IMR-90 (cell line): ENCODE measurements around the gene PRPS2. TPM values are rescaled to one million over a fixed set of nuclear protein-coding genes. Genes with fewer than 3 reads are reported as not detected.

Experiments used
- ATAC-seq: fragments of 200-7000 bp; cut with Tn5 transposase; 2 replicates; pipeline ENCODE4 v1.9.1; 2020; ENCODE audit warnings: low read depth, mild to moderate bottlenecking, moderate library complexity
- BruUV-seq: library from RNA; stranded (reverse); fragments of 400-500 nt; replicated peaks from 2 replicates; lab custom pipeline; 2021; lab: Mats Ljungman, UMichigan
- CTCF ChIA-PET: fragments of 300-600 bp; formaldehyde crosslinking; extraction: SDS; loops from one replicate; lab custom pipeline; 2021; ENCODE audit warnings: antibody characterized with exemption; lab: Yijun Ruan, JAX
- POLR2A ChIA-PET: fragments of 300-600 bp; sonication (Branson Sonifier 250); formaldehyde crosslinking; loops from one replicate; lab custom pipeline; 2022; ENCODE audit warnings: antibody characterized with exemption; ENCODE audit not compliant: unreplicated experiment; lab: Charles Lee
- DNase-seq: peaks from one replicate; pipeline ENCODE4 v3.0.0; 2013
- H2AFZ ChIP-seq: replicated peaks from 2 replicates; pipeline ENCODE3; 2013; ENCODE audit warnings: low read length, mild to moderate bottlenecking; ENCODE audit not compliant: poor library complexity
- H2AK5ac ChIP-seq: 2 replicates; pipeline ENCODE4 v1.6.1; 2013; ENCODE audit warnings: low read depth, low read length, inconsistent platforms
- H2AK9ac ChIP-seq: replicated peaks from 2 replicates; pipeline ENCODE3; 2013; ENCODE audit warnings: mild to moderate bottlenecking, low read depth, low read length, moderate library complexity; ENCODE audit not compliant: poor library complexity
- H2BK120ac ChIP-seq: 2 replicates; pipeline ENCODE4 v1.6.1; 2013; ENCODE audit warnings: low read depth, low read length, inconsistent platforms
- H2BK15ac ChIP-seq: 3 replicates; pipeline ENCODE4 v1.6.1; 2013; ENCODE audit warnings: low read depth, low read length, inconsistent platforms
- H2BK20ac ChIP-seq: 2 replicates; pipeline ENCODE4 v1.6.1; 2013; ENCODE audit warnings: low read depth, mild to moderate bottlenecking, inconsistent platforms, low read length, moderate library complexity
- H2BK5ac ChIP-seq: 2 replicates; pipeline ENCODE4 v1.6.1; 2013; ENCODE audit warnings: mild to moderate bottlenecking, low read depth, low read length, inconsistent platforms; ENCODE audit not compliant: poor library complexity, severe bottlenecking
- H3K14ac ChIP-seq: replicated peaks from 2 replicates; pipeline ENCODE4 v1.6.1; 2013; ENCODE audit warnings: low read depth, low read length, inconsistent platforms
- H3K18ac ChIP-seq: 2 replicates; pipeline ENCODE4 v1.6.1; 2013; ENCODE audit warnings: low read depth, low read length, control low read depth
- H3K23ac ChIP-seq: 2 replicates; pipeline ENCODE4 v1.6.1; 2013; ENCODE audit warnings: low read depth, low read length, inconsistent platforms
- H3K27ac ChIP-seq: 2 replicates; pipeline ENCODE4 v1.5.1; 2013; ENCODE audit warnings: mild to moderate bottlenecking, control low read depth, low read length; ENCODE audit not compliant: insufficient read depth
- H3K27me3 ChIP-seq: 2 replicates; pipeline ENCODE4 v1.6.1; 2013; ENCODE audit warnings: low read length; ENCODE audit not compliant: control insufficient read depth, insufficient read depth
- H3K36me3 ChIP-seq: 2 replicates; pipeline ENCODE4 v1.6.1; 2013; ENCODE audit warnings: low read length, mixed read lengths; ENCODE audit not compliant: control insufficient read depth, insufficient read depth
- H3K4ac ChIP-seq: 2 replicates; pipeline ENCODE4 v1.6.1; 2013; ENCODE audit warnings: low read depth, low read length, inconsistent platforms
- H3K4me1 ChIP-seq: 2 replicates; pipeline ENCODE4 v1.6.1; 2013; ENCODE audit warnings: low read length, mixed read lengths; ENCODE audit not compliant: control insufficient read depth, insufficient read depth
- H3K4me2 ChIP-seq: 2 replicates; pipeline ENCODE4 v1.6.1; 2013; ENCODE audit warnings: low read depth, mild to moderate bottlenecking, control low read depth, low read length, moderate library complexity
- H3K4me3 ChIP-seq: 2 replicates; pipeline ENCODE4 v1.5.1; 2013; ENCODE audit warnings: low read depth, mild to moderate bottlenecking, control low read depth, low read length, moderate library complexity; ENCODE audit not compliant: insufficient read depth
- H3K56ac ChIP-seq: 2 replicates; pipeline ENCODE4 v1.6.1; 2013; ENCODE audit warnings: low read length, inconsistent platforms; ENCODE audit not compliant: insufficient read depth; ENCODE audit errors: extremely low read depth
- H3K79me1 ChIP-seq, 2 experiments: 2 replicates each; pipeline ENCODE4 v1.6.1; 2013; ENCODE audit warnings: low read length in 2 of 2, inconsistent platforms in 1 of 2, low read depth in 1 of 2
- H3K9ac ChIP-seq: 2 replicates; pipeline ENCODE4 v1.6.1; 2013; ENCODE audit warnings: low read depth, low read length, control low read depth
- H3K9me1 ChIP-seq: 2 replicates; pipeline ENCODE4 v1.6.1; 2013; ENCODE audit warnings: low read length, inconsistent platforms; ENCODE audit not compliant: insufficient read depth
- H3K9me3 ChIP-seq: 2 replicates; pipeline ENCODE4 v1.6.1; 2013; ENCODE audit warnings: low read length; ENCODE audit not compliant: control insufficient read depth, insufficient read depth
- H4K20me1 ChIP-seq: 2 replicates; pipeline ENCODE4 v1.6.1; 2013; ENCODE audit warnings: low read length, inconsistent platforms; ENCODE audit not compliant: insufficient read depth
- H4K5ac ChIP-seq: 2 replicates; pipeline ENCODE4 v1.6.1; 2013; ENCODE audit warnings: mild to moderate bottlenecking, low read depth, low read length, control low read depth
- H4K8ac ChIP-seq, 2 experiments: 2 replicates each; pipeline ENCODE4 v1.6.1; 2013; ENCODE audit warnings: low read depth in 2 of 2, low read length in 2 of 2, control low read depth in 1 of 2, inconsistent platforms in 1 of 2
- H4K91ac ChIP-seq: 2 replicates; pipeline ENCODE4 v1.6.1; 2013; ENCODE audit warnings: low read depth, low read length, inconsistent platforms; ENCODE audit not compliant: insufficient read depth
- CEBPB ChIP-seq: IDR thresholded peaks from 2 replicates; pipeline ENCODE4 v1.6.1; 2012; ENCODE audit warnings: low read depth, low read length, improper control_type of control experiment
- FOS ChIP-seq: fragments of 150-350 bp; IDR thresholded peaks from 2 replicates; pipeline ENCODE4 v1.6.1; 2016; ENCODE audit warnings: low read depth, low read length
- MAFK ChIP-seq: IDR thresholded peaks from 2 replicates; pipeline ENCODE4 v1.6.1; 2012; ENCODE audit warnings: low read depth, low read length, improper control_type of control experiment
- MAZ ChIP-seq: IDR thresholded peaks from 2 replicates; pipeline ENCODE4 v1.6.1; 2012; ENCODE audit warnings: low read depth, mild to moderate bottlenecking, low read length, improper control_type of control experiment, moderate library complexity, borderline replicate concordance
- MXI1 ChIP-seq: IDR thresholded peaks from 2 replicates; pipeline ENCODE4 v1.6.1; 2012; ENCODE audit warnings: low read depth, mild to moderate bottlenecking, low read length, moderate library complexity, borderline replicate concordance
- NFE2L2 ChIP-seq: fragments of 150-350 bp; IDR thresholded peaks from 2 replicates; pipeline ENCODE4 v1.6.1; 2016; ENCODE audit warnings: low read depth, mild to moderate bottlenecking, low read length
- RAD21 ChIP-seq: IDR thresholded peaks from 2 replicates; pipeline ENCODE4 v1.6.1; 2012; ENCODE audit warnings: low read length, improper control_type of control experiment
- RCOR1 ChIP-seq: IDR thresholded peaks from 2 replicates; pipeline ENCODE4 v1.6.1; 2012; ENCODE audit warnings: mild to moderate bottlenecking, low read length, improper control_type of control experiment; ENCODE audit not compliant: insufficient replicate concordance
- RFX5 ChIP-seq: IDR thresholded peaks from 2 replicates; pipeline ENCODE4 v1.8.0; 2012; ENCODE audit warnings: low read depth, mild to moderate bottlenecking, low read length, moderate library complexity
- SMC3 ChIP-seq: fragments of 150-350 bp; IDR thresholded peaks from 2 replicates; pipeline ENCODE4 v1.6.1; 2016; ENCODE audit warnings: low read depth, mild to moderate bottlenecking, antibody characterized with exemption, low read length, moderate library complexity
- WGBS, 2 experiments: methylation state at CpG; one replicate each; pipeline versions ENCODE4 v1.1.5 to v1.1.7; 2013; ENCODE audit warnings: missing lambda C conversion rate in 2 of 2; ENCODE audit not compliant: insufficient read length in 1 of 2; ENCODE audit errors: extremely low coverage in 2 of 2; 5-methylcytosine and 5-hydroxymethylcytosine counted together
- dilution Hi-C: fragments of 300-500 bp; cut with HindIII; formaldehyde crosslinking; loops from one replicate; pipeline ENCODE4 v1.14.3; 2018; ENCODE audit warnings: low sequenced_read_pairs; ENCODE audit not compliant: unreplicated experiment
- in situ Hi-C: fragments of 300-500 bp; cut with MboI; formaldehyde crosslinking; loops from 3 replicates; pipeline ENCODE4 v1.14.3; 2019; ENCODE audit warnings: low sequenced_read_pairs, inconsistent platforms, mixed read lengths
- intact Hi-C: fragments of 100-400 bp; cut with micrococcal nuclease; formaldehyde crosslinking; loops from 2 replicates; pipeline ENCODE4 v1.10.0; 2022
- polyA plus RNA-seq, 3 experiments: library from polyadenylated mRNA; depleted of rRNA; stranded (reverse); fragments of >200 nt; gene quantifications; 2 replicates each; pipeline ENCODE4 v1.2.3, GENCODE V29; 2012; ENCODE audit warnings: low replicate concordance in 1 of 3
- total RNA-seq: library from RNA; depleted of rRNA; stranded (reverse); fragments of >200 nt; gene quantifications from 2 replicates; pipeline ENCODE4 v1.2.3, GENCODE V29; 2012
- TF ChIP-seq, protein P1 (sequence below): conservative IDR thresholded peaks from 2 replicates; pipeline ENCODE4 v1.5.1; 2012; ENCODE audit warnings: mild to moderate bottlenecking, low read depth, low read length, improper control_type of control experiment
- TF ChIP-seq, protein P2 (sequence below): fragments of 150-350 bp; IDR thresholded peaks from 2 replicates; pipeline ENCODE4 v1.6.1; 2017; ENCODE audit warnings: mild to moderate bottlenecking, antibody characterized with exemption, low read length, low read depth

Gene PRPS2
- total and polyA plus RNA-seq, 2 of the 4 experiments (the other 2 are of a cell fraction) = 20.4 to 48.0 TPM

DNA sequence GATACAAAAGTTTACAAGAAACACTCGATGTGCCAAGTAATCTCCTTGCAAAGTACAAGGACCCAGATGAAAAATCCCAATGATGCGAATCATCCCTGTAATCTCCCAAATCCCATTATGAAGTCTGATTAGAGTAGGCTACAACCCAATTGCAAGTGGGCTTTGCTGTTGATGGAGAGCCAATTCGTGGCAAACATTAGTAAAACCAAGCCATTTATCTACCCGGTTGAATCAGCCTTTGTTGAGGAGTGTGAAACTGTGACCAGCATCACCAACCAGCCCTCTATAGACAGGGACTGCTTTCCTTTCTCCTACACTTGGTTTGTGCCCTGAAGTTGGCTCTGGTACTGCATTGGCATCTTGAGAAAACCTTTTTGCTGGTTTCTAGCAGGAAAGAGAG, 1.2 kb upstream of the PRPS2 start:
- H4K91ac ChIP-seq = no peak overlapping the region
- no TSS peak for BruUV-seq
- no peak overlapping the region for H2AK5ac ChIP-seq
- H3K4me2 ChIP-seq = no peak overlapping the region
- H2BK5ac ChIP-seq = no peak overlapping the region
- H3K9me3 ChIP-seq = peaks cover 5% of the 10 kb centered on the region
- no peak overlapping the region for H3K14ac ChIP-seq
- no peak overlapping the region for H2BK20ac ChIP-seq
- peaks cover 3 to 10% of the 10 kb centered on the region in 2 experiments; a peak in 1 of 4 replicates for H3K79me1 ChIP-seq
- no peak overlapping the region for H3K18ac ChIP-seq
- no peak overlapping the region for H3K4me3 ChIP-seq
- H3K36me3 ChIP-seq = no peaks in the 10 kb centered on the region
- TF ChIP-seq MAFK = no peak
- TF ChIP-seq RAD21 = no peak
- no peak for TF ChIP-seq SMC3
- TF ChIP-seq FOS = no peak
- TF ChIP-seq, protein P1, sequence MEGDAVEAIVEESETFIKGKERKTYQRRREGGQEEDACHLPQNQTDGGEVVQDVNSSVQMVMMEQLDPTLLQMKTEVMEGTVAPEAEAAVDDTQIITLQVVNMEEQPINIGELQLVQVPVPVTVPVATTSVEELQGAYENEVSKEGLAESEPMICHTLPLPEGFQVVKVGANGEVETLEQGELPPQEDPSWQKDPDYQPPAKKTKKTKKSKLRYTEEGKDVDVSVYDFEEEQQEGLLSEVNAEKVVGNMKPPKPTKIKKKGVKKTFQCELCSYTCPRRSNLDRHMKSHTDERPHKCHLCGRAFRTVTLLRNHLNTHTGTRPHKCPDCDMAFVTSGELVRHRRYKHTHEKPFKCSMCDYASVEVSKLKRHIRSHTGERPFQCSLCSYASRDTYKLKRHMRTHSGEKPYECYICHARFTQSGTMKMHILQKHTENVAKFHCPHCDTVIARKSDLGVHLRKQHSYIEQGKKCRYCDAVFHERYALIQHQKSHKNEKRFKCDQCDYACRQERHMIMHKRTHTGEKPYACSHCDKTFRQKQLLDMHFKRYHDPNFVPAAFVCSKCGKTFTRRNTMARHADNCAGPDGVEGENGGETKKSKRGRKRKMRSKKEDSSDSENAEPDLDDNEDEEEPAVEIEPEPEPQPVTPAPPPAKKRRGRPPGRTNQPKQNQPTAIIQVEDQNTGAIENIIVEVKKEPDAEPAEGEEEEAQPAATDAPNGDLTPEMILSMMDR = no peak
- no peak for TF ChIP-seq CEBPB
- TF ChIP-seq NFE2L2 = no peak
- no peak for TF ChIP-seq RCOR1
- TF ChIP-seq MXI1 = no peak
- no peak for TF ChIP-seq MAZ
- no peak for TF ChIP-seq RFX5
- TF ChIP-seq, protein P2, sequence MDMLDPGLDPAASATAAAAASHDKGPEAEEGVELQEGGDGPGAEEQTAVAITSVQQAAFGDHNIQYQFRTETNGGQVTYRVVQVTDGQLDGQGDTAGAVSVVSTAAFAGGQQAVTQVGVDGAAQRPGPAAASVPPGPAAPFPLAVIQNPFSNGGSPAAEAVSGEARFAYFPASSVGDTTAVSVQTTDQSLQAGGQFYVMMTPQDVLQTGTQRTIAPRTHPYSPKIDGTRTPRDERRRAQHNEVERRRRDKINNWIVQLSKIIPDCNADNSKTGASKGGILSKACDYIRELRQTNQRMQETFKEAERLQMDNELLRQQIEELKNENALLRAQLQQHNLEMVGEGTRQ = no peak
- H4K8ac ChIP-seq = no peak overlapping the region
- H3K23ac ChIP-seq = no peak overlapping the region
- no peak overlapping the region for H2BK15ac ChIP-seq
- intact Hi-C loops (no loop called here), dilution Hi-C loops (no loop called here), in situ Hi-C loops (no loop called here)
- ChIA-PET CTCF (no interaction called here), POLR2A (no interaction called here)
- peaks cover 3% of the 10 kb centered on the region; the same call in 1 of the 2 replicates for H3K27me3 ChIP-seq
- no peak overlapping the region for H2BK120ac ChIP-seq
- H3K9ac ChIP-seq = no peak overlapping the region
- H4K5ac ChIP-seq = no peak overlapping the region
- no peak overlapping the region for H3K4ac ChIP-seq
- DNase-seq = no peak
- no peak for ATAC-seq
- no peaks in the 10 kb centered on the region for H4K20me1 ChIP-seq
- no peaks in the 10 kb centered on the region for H3K9me1 ChIP-seq
- no CpG with 5 or more reads among the region's 4 CpGs for WGBS, 2 experiments
- no peak overlapping the region for H2AK9ac ChIP-seq
- no peak overlapping the region for H3K56ac ChIP-seq
- H2AFZ ChIP-seq = no peak overlapping the region
- H3K27ac ChIP-seq = no peak overlapping the region
- H3K4me1 ChIP-seq = no peaks in the 10 kb centered on the region
